ENCODE data around the gene CCL11. TPM values are rescaled to one million over a fixed set of nuclear protein-coding genes. Genes with fewer than 3 reads are reported as not detected.

Gene CCL11
- total and polyA plus RNA-seq, 2 experiments from 2014 or later: not detected

- no peak overlapping the region for H3K27ac Mint-ChIP-seq
- peaks cover 2% of the 10 kb centered on the region for H3K27me3 Mint-ChIP-seq (ENCODE audit: insufficient read depth, low read depth, poor library complexity)
- Histone ChIP-seq H3K27me3 (ENCODE audit: insufficient read depth) (no peaks in the 10 kb centered on the region), H3K9me2 (ENCODE audit: insufficient read depth) (peaks cover 9% of the 10 kb centered on the region; the same call in 1 of the 2 replicates), H3K4me1 (ENCODE audit: insufficient read depth) (peaks cover 14% of the 10 kb centered on the region), H3K4me2 (no peak overlapping the region), H3K4me3 (no peak overlapping the region), H3F3A (replicated peaks; ENCODE audit: low read depth) (no peaks in the 10 kb centered on the region), H4K20me1 (replicated peaks; ENCODE audit: insufficient read depth) (no peaks in the 10 kb centered on the region), H2AFZ (no peak overlapping the region), H3K27ac (ENCODE audit: low read depth) (no peak overlapping the region), H3K79me2 (replicated peaks; ENCODE audit: insufficient read depth) (no peaks in the 10 kb centered on the region), H3K36me3 (ENCODE audit: insufficient read depth) (no peaks in the 10 kb centered on the region)
- ATAC-seq (no peak), DNase-seq (ENCODE audit: low spot score) (no peak)
- H3K36me3 Mint-ChIP-seq (ENCODE audit: low read depth): no peaks in the 10 kb centered on the region
- H3K4me1 Mint-ChIP-seq: peaks cover 11% of the 10 kb centered on the region
- no peak overlapping the region for H3K4me3 Mint-ChIP-seq
- TF ChIP-seq EZH2 (IDR thresholded peaks at IDR 0.05; ENCODE audit: low read depth, unreplicated experiment): no peak
- no peak for TF ChIP-seq JUNB (IDR thresholded peaks at IDR 0.05; ENCODE audit: unreplicated experiment)
- TF ChIP-seq, protein P1, sequence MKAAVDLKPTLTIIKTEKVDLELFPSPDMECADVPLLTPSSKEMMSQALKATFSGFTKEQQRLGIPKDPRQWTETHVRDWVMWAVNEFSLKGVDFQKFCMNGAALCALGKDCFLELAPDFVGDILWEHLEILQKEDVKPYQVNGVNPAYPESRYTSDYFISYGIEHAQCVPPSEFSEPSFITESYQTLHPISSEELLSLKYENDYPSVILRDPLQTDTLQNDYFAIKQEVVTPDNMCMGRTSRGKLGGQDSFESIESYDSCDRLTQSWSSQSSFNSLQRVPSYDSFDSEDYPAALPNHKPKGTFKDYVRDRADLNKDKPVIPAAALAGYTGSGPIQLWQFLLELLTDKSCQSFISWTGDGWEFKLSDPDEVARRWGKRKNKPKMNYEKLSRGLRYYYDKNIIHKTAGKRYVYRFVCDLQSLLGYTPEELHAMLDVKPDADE (IDR thresholded peaks at IDR 0.05): no peak
- TF ChIP-seq NANOG (IDR thresholded peaks at IDR 0.05; ENCODE audit: borderline replicate concordance): no peak
- TF ChIP-seq ZNF114 (CRISPR knock-in tag; IDR thresholded peaks at IDR 0.05): no peak
- no peak for TF ChIP-seq POLR2AphosphoS5 (IDR thresholded peaks at IDR 0.05; ENCODE audit: low read depth)
- TF ChIP-seq EZH2phosphoT487 (IDR thresholded peaks at IDR 0.05; ENCODE audit: unreplicated experiment): no peak
- TF ChIP-seq ZNF462 (CRISPR knock-in tag; IDR thresholded peaks at IDR 0.05): no peak
- TF ChIP-seq CREB1 (CRISPR knock-in tag; IDR thresholded peaks at IDR 0.05; ENCODE audit: low read depth): no peak
- TF ChIP-seq, protein P2, sequence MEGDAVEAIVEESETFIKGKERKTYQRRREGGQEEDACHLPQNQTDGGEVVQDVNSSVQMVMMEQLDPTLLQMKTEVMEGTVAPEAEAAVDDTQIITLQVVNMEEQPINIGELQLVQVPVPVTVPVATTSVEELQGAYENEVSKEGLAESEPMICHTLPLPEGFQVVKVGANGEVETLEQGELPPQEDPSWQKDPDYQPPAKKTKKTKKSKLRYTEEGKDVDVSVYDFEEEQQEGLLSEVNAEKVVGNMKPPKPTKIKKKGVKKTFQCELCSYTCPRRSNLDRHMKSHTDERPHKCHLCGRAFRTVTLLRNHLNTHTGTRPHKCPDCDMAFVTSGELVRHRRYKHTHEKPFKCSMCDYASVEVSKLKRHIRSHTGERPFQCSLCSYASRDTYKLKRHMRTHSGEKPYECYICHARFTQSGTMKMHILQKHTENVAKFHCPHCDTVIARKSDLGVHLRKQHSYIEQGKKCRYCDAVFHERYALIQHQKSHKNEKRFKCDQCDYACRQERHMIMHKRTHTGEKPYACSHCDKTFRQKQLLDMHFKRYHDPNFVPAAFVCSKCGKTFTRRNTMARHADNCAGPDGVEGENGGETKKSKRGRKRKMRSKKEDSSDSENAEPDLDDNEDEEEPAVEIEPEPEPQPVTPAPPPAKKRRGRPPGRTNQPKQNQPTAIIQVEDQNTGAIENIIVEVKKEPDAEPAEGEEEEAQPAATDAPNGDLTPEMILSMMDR (conservative IDR thresholded peaks at IDR 0.05; ENCODE audit: low read depth in 2 of 2): no peak
- no peak for TF ChIP-seq ZNF331 (CRISPR knock-in tag; IDR thresholded peaks at IDR 0.05; ENCODE audit: low read depth)
- TF ChIP-seq STAT1 (IDR thresholded peaks at IDR 0.05; ENCODE audit: unreplicated experiment): no peak
- TF ChIP-seq REST (IDR thresholded peaks at IDR 0.05; ENCODE audit: unreplicated experiment): no peak
- H3K9me3 Mint-ChIP-seq: no peaks in the 10 kb centered on the region
These were observed 40.1 kb upstream of the CCL11 start for GRCh38 chr17:34245351-34245905.
